ENCODE measurements around the gene AMFR. TPM values are rescaled to one million over a fixed set of nuclear protein-coding genes. Genes with fewer than 3 reads are reported as not detected.
A peak's percentile ranks its signal among the peaks of the same experiment; 100 is the strongest.

Gene AMFR
- total and polyA plus RNA-seq, 2 of the 13 experiments (the other 11 are each of a cell fraction or from before 2014, with no cell fraction given), result 52.9 to 108 TPM

DNA sequence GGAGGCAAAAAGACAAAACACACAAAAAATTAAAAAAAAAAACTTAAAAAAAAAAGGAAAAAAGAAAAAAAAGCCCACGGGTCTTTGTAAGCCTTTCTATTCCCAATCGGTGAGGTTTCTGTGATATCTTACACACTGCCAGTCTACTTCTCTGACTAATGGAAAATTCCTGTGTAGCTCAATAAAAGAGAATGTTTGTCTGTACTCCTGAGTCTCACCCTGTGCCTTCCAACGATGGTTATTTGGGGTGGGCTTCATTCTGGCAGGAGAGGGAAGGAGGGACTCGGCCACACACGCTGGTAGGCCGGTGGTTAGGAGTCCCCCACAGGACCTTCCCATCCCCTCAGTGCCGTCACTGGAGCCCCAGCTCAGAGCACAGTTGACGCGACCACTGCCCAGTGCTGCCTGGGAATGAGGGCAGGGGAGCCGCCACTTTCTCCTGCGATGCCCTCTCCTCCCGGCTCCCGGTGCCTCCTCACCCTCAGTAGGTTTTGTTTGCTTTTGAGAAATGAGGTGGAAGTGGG is 68.0 kb downstream of the AMFR start:
- POLR2A ChIA-PET, result interaction anchor here (0.8 to 2.1 kb wide), 5 partner anchors 14 to 250 kb away, joined by 4 to 11 read pairs (median 4); partner anchors contain the start of genes NUDT21 and OGFOD1
- no peaks in the 10 kb centered on the region for H3K9me3 ChIP-seq (ENCODE audit: low read length)
- no TSS peak for BruUV-seq (replicated peaks)
- H2AFZ ChIP-seq (ENCODE audit: low read length), result peak overlapping the region; percentile 97
- peaks cover 21% of the 10 kb centered on the region for H3K4me1 ChIP-seq (ENCODE audit: insufficient read depth, low read length)
- intact Hi-C loops (cut with micrococcal nuclease; ENCODE audit: unreplicated experiment) (loop anchor here (2.0 to 5.0 kb wide), 2 partner anchors 13 to 70 kb away; partner anchors contain the start of gene AMFR), in situ Hi-C loops (cut with HindIII; ENCODE audit: extremely low pct_ligation_motif_present, low pct_unique_long_range_greater_than_20kb) (loop anchor here (10.0 kb wide), 1 partner anchor 63 kb away; no protein-coding TSS in a partner anchor)
- H3K36me3 ChIP-seq (replicated peaks in 1 of 2; ENCODE audit: control insufficient read depth in 1 of 2, insufficient read depth in 2 of 2, low read length in 2 of 2), result peaks cover 2 to 6% of the 10 kb centered on the region in 2 experiments
- H3K4me3 ChIP-seq (replicated peaks in 1 of 3; ENCODE audit: insufficient read depth in 1 of 3, low read depth in 2 of 3, low read length in 3 of 3), result peak overlapping the region; percentile 55 to 77 (median 66)
- H3K27me3 ChIP-seq (ENCODE audit: control insufficient read depth in 1 of 2, insufficient read depth in 2 of 2, low read length in 2 of 2), result peaks cover 0 to 4% of the 10 kb centered on the region in 2 experiments; a peak in 3 of 5 replicates
- ATAC-seq, result peak; percentile 51
- peak overlapping the region; percentile 69 for H3K9ac ChIP-seq (ENCODE audit: insufficient read depth, low read depth, low read length)
- DNase-seq (ENCODE audit: low spot score), result no peak
- no peak overlapping the region for H3K27ac ChIP-seq (ENCODE audit: extremely low read length, insufficient read depth, low read length)
- H4K20me1 ChIP-seq (ENCODE audit: insufficient read depth, low read length), result no peaks in the 10 kb centered on the region
- FAIRE-seq, result no peak
- peak overlapping the region; percentile 99 for H3K4me2 ChIP-seq (ENCODE audit: low read depth, low read length)
- H3K79me2 ChIP-seq (ENCODE audit: insufficient read depth, low read length), result no peaks in the 10 kb centered on the region
- WGBS (ENCODE audit: low lambda C conversion rate), result 6% methylated on average over 11 of the region's 13 CpGs
- CTCF ChIA-PET (ENCODE audit: low intra/inter-chr PET ratio, low total read pairs), result interaction anchor here (1.6 to 3.7 kb wide), 2 partner anchors 23 to 40 kb away, joined by 8 to 58 read pairs; no protein-coding TSS in a partner anchor
- TF ChIP-seq ZNF20 (CRISPR knock-in tag; IDR thresholded peaks at IDR 0.05) (no peak), ZNF878 (CRISPR knock-in tag; IDR thresholded peaks at IDR 0.05) (no peak), ZNF850 (CRISPR knock-in tag; conservative IDR thresholded peaks at IDR 0.05) (0 out of 2 replicates have a peak, but pooled peaks have one; percentile 47), ZFP41 (CRISPR knock-in tag; IDR thresholded peaks at IDR 0.05; ENCODE audit: borderline replicate concordance) (peak; percentile 73; the same call in 1 of the 2 replicates), BCL6 (CRISPR knock-in tag; IDR thresholded peaks at IDR 0.05) (no peak), ZNF337 (CRISPR knock-in tag; IDR thresholded peaks at IDR 0.05; ENCODE audit: borderline replicate concordance, low read depth) (peak; percentile 81; the same call in 1 of the 2 replicates), ZNF230 (CRISPR knock-in tag; IDR thresholded peaks at IDR 0.05) (0 out of 2 replicates have a peak, but pooled peaks have one; percentile 31), FUBP1 (CRISPR knock-in tag; IDR thresholded peaks at IDR 0.05; ENCODE audit: borderline replicate concordance) (no peak), CEBPB (IDR thresholded peaks at IDR 0.05; ENCODE audit: borderline replicate concordance, low read depth, low read length) (no peak), FOXO1 (CRISPR knock-in tag; IDR thresholded peaks at IDR 0.05) (no peak), YEATS2 (CRISPR knock-in tag; IDR thresholded peaks at IDR 0.05; ENCODE audit: borderline replicate concordance) (no peak), DMAP1 (CRISPR knock-in tag; IDR thresholded peaks at IDR 0.05) (peak; percentile 56; the same call in 1 of the 2 replicates), ZNF550 (CRISPR knock-in tag; IDR thresholded peaks at IDR 0.05; ENCODE audit: borderline replicate concordance) (0 out of 2 replicates have a peak, but pooled peaks have one; percentile 61), ZNF512B (CRISPR knock-in tag; IDR thresholded peaks at IDR 0.05; ENCODE audit: borderline replicate concordance) (0 out of 2 replicates have a peak, but pooled peaks have one; percentile 49), ZNF343 (CRISPR knock-in tag; IDR thresholded peaks at IDR 0.05) (peak; percentile 31; the same call in 1 of the 2 replicates), ZC3H4 (CRISPR knock-in tag; IDR thresholded peaks at IDR 0.05; ENCODE audit: borderline replicate concordance) (no peak)
- TF ChIP-seq, protein P1, sequence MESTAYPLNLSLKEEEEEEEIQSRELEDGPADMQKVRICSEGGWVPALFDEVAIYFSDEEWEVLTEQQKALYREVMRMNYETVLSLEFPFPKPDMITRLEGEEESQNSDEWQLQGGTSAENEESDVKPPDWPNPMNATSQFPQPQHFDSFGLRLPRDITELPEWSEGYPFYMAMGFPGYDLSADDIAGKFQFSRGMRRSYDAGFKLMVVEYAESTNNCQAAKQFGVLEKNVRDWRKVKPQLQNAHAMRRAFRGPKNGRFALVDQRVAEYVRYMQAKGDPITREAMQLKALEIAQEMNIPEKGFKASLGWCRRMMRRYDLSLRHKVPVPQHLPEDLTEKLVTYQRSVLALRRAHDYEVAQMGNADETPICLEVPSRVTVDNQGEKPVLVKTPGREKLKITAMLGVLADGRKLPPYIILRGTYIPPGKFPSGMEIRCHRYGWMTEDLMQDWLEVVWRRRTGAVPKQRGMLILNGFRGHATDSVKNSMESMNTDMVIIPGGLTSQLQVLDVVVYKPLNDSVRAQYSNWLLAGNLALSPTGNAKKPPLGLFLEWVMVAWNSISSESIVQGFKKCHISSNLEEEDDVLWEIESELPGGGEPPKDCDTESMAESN (CRISPR knock-in tag; conservative IDR thresholded peaks at IDR 0.05), result 0 out of 2 replicates have a peak, but pooled peaks have one; percentile 22
